Neural progenitor cell (in vitro differentiated cells): ENCODE data around the gene NAALAD2. TPM values are rescaled to one million over a fixed set of nuclear protein-coding genes. Genes with fewer than 3 reads are reported as not detected.

Experiments
- DNase-seq: peaks from one replicate; pipeline ENCODE4 v3.0.0-alpha.2; 2016; ENCODE audit warnings: low spot score
- H2AFZ ChIP-seq: fragments of 200-600 bp; sonication (generic); replicated peaks from 2 replicates; pipeline ENCODE4 v1.6.1; 2016; ENCODE audit warnings: antibody characterized with exemption
- H3F3A ChIP-seq: fragments of 200-600 bp; sonication (generic); 2 replicates; pipeline ENCODE4 v1.6.1; 2016; ENCODE audit warnings: antibody characterized with exemption, low read depth
- H3K27ac ChIP-seq: fragments of 200-600 bp; sonication (generic); 2 replicates; pipeline ENCODE4 v1.5.1; 2016; ENCODE audit warnings: mild to moderate bottlenecking
- H3K27me3 ChIP-seq: fragments of 200-600 bp; sonication (generic); 2 replicates; pipeline ENCODE4 v1.6.1; 2016; ENCODE audit warnings: mild to moderate bottlenecking, moderate library complexity
- H3K36me3 ChIP-seq: fragments of 200-600 bp; sonication (generic); 2 replicates; pipeline ENCODE4 v1.5.1; 2016
- H3K4me1 ChIP-seq: fragments of 200-600 bp; sonication (generic); 2 replicates; pipeline ENCODE4 v1.6.1; 2016; ENCODE audit warnings: mixed run types
- H3K4me2 ChIP-seq: fragments of 200-600 bp; sonication (generic); 2 replicates; pipeline ENCODE4 v1.6.1; 2016
- H3K4me3 ChIP-seq: fragments of 200-600 bp; sonication (generic); 2 replicates; pipeline ENCODE4 v1.5.1; 2016
- H3K79me2 ChIP-seq: fragments of 200-600 bp; sonication (generic); 2 replicates; pipeline ENCODE4 v1.6.1; 2016; ENCODE audit warnings: low read depth
- H3K9ac ChIP-seq: fragments of 200-600 bp; sonication (generic); 2 replicates; pipeline ENCODE4 v1.6.1; 2016
- H3K9me3 ChIP-seq: fragments of 200-600 bp; sonication (generic); 2 replicates; pipeline ENCODE4 v1.5.1; 2016; ENCODE audit warnings: low read depth
- H4K20me1 ChIP-seq: fragments of 200-600 bp; sonication (generic); 2 replicates; pipeline ENCODE4 v1.6.1; 2016; ENCODE audit warnings: low read depth
- H3K27ac Mint-ChIP-seq: 3 replicates; pipeline ENCODE4 v1.8.0; 2021; ENCODE audit warnings: mixed read lengths
- H3K27me3 Mint-ChIP-seq: 2 replicates; pipeline ENCODE4 v1.8.0; 2022; ENCODE audit warnings: low read depth, mild to moderate bottlenecking, inconsistent platforms, moderate library complexity, mixed read lengths; ENCODE audit not compliant: insufficient read depth
- H3K36me3 Mint-ChIP-seq: 3 replicates; pipeline ENCODE4 v1.8.0; 2021; ENCODE audit warnings: mixed read lengths
- H3K4me1 Mint-ChIP-seq: 3 replicates; pipeline ENCODE4 v1.8.0; 2021; ENCODE audit warnings: mixed read lengths
- H3K4me3 Mint-ChIP-seq: 3 replicates; pipeline ENCODE4 v1.8.0; 2021; ENCODE audit warnings: mild to moderate bottlenecking, moderate library complexity, mixed read lengths
- H3K9me3 Mint-ChIP-seq: 3 replicates; pipeline ENCODE4 v1.8.0; 2020; ENCODE audit warnings: mixed read lengths
- CTCF ChIP-seq: fragments of 200-600 bp; sonication (generic); IDR thresholded peaks from 2 replicates; pipeline ENCODE4 v1.5.1; 2017; ENCODE audit warnings: antibody characterized with exemption, mild to moderate bottlenecking
- EZH2 ChIP-seq: fragments of 200-600 bp; sonication (generic); IDR thresholded peaks from 2 replicates; pipeline ENCODE4 v1.6.1; 2017; ENCODE audit warnings: antibody characterized with exemption, mild to moderate bottlenecking, moderate library complexity
- EZH2phosphoT487 ChIP-seq: fragments of 200-600 bp; sonication (generic); IDR thresholded peaks from 2 replicates; pipeline ENCODE4 v1.6.1; 2017; ENCODE audit warnings: antibody characterized with exemption
- total RNA-seq: library from RNA; depleted of rRNA; stranded (reverse); fragments of >200 nt; gene quantifications from 2 replicates; pipeline ENCODE4 v1.2.3, GENCODE V29; 2015; ENCODE audit warnings: low replicate concordance

The NAALAD2 gene
- total RNA-seq, 1 donor from 2014 or later, result 67.1 TPM

DNA sequence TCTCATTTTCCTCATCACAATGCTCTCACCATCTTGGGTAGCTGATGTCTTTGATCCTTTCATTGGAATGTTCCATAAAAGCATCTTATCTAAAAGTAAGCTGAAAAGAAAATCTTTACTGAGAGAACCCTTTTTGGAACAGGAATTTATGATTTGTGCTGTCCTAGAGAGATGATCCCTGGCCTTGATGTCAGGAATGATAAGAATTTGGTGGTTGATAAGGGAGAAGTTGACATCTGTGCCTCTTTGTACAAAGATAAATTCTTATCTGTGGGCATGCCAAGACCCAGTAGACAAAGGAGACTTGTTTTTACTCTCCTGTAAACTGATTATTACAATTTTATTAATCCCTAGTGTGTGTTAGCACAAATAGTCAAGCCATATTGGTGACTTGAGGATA, 36.9 kb downstream of the NAALAD2 start:
- no peaks in the 10 kb centered on the region for H3K4me1 ChIP-seq
- Mint-ChIP-seq H3K4me1 (peaks cover 6% of the 10 kb centered on the region), H3K27ac (no peak overlapping the region), H3K36me3 (no peaks in the 10 kb centered on the region), H3K9me3 (no peaks in the 10 kb centered on the region), H3K27me3 (no peaks in the 10 kb centered on the region), H3K4me3 (no peak overlapping the region)
- TF ChIP-seq EZH2, result no peak
- TF ChIP-seq EZH2phosphoT487, result no peak
- TF ChIP-seq CTCF, result no peak
- H3K27me3 ChIP-seq, result no peaks in the 10 kb centered on the region
- H3K36me3 ChIP-seq, result no peaks in the 10 kb centered on the region
- H3K9me3 ChIP-seq, result no peaks in the 10 kb centered on the region
- H3K79me2 ChIP-seq, result no peaks in the 10 kb centered on the region
- H3K27ac ChIP-seq, result no peak overlapping the region
- H3K4me2 ChIP-seq, result no peak overlapping the region
- H4K20me1 ChIP-seq, result no peaks in the 10 kb centered on the region
- no peak overlapping the region for H2AFZ ChIP-seq
- no peak overlapping the region for H3K9ac ChIP-seq
- no peak for DNase-seq
- no peak overlapping the region for H3K4me3 ChIP-seq
- H3F3A ChIP-seq, result no peaks in the 10 kb centered on the region

GRCh38 chr11:90176069-90176468, 41.6 kb downstream of the NAALAD2 start:
- Histone ChIP-seq H2AFZ (no peak overlapping the region), H3K79me2 (no peaks in the 10 kb centered on the region), H3K27me3 (no peaks in the 10 kb centered on the region), H4K20me1 (no peaks in the 10 kb centered on the region), H3F3A (no peaks in the 10 kb centered on the region), H3K36me3 (no peaks in the 10 kb centered on the region), H3K27ac (no peak overlapping the region), H3K4me2 (no peak overlapping the region), H3K4me3 (no peak overlapping the region), H3K4me1 (no peaks in the 10 kb centered on the region), H3K9ac (no peak overlapping the region), H3K9me3 (no peaks in the 10 kb centered on the region)
- Mint-ChIP-seq H3K4me3 (no peak overlapping the region), H3K27ac (no peak overlapping the region), H3K4me1 (no peaks in the 10 kb centered on the region), H3K27me3 (no peaks in the 10 kb centered on the region), H3K36me3 (no peaks in the 10 kb centered on the region), H3K9me3 (no peaks in the 10 kb centered on the region)
- no peak for DNase-seq
- TF ChIP-seq EZH2phosphoT487 (no peak), CTCF (no peak), EZH2 (no peak)

DNA sequence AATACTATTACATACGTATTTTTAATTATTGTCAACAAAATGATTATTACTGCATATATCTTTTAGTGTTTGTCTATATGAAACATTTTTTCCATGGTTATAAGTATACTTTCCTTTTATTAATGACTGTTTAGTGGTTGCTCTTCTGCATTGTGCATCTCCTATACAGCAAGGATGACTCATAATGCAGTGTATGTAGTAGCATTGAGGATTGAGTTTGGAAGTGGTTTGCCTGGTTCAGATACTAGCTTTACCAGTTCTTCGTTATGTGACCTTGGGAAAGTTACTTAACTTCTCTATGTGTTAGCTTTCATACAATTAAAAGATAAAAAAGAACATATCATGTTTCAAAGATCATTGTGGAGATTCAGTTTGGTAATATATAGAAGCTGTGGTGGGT, 44.3 kb downstream of the NAALAD2 start:
- no peak overlapping the region for H3K27ac ChIP-seq
- H3K4me1 Mint-ChIP-seq, result no peaks in the 10 kb centered on the region
- no peak overlapping the region for H3K4me3 ChIP-seq
- no peaks in the 10 kb centered on the region for H3K9me3 ChIP-seq
- no peaks in the 10 kb centered on the region for H3F3A ChIP-seq
- H3K27ac Mint-ChIP-seq, result no peak overlapping the region
- H3K4me1 ChIP-seq, result no peaks in the 10 kb centered on the region
- H3K4me2 ChIP-seq, result no peak overlapping the region
- H3K4me3 Mint-ChIP-seq, result no peak overlapping the region
- no peaks in the 10 kb centered on the region for H3K79me2 ChIP-seq
- no peaks in the 10 kb centered on the region for H3K9me3 Mint-ChIP-seq
- H3K36me3 Mint-ChIP-seq, result peaks cover 4% of the 10 kb centered on the region
- DNase-seq, result no peak
- H2AFZ ChIP-seq, result no peak overlapping the region
- no peaks in the 10 kb centered on the region for H3K27me3 ChIP-seq
- H3K27me3 Mint-ChIP-seq, result no peaks in the 10 kb centered on the region
- TF ChIP-seq CTCF (no peak), EZH2phosphoT487 (no peak), EZH2 (no peak)
- H4K20me1 ChIP-seq, result no peaks in the 10 kb centered on the region
- peaks cover 4% of the 10 kb centered on the region for H3K36me3 ChIP-seq
- H3K9ac ChIP-seq, result no peak overlapping the region
